Loucy (cell line): ENCODE data around the gene CRYBG2.
A peak's percentile ranks its signal among the peaks of the same experiment; 100 is the strongest.

ENCODE experiments used
- H2AFZ ChIP-seq: fragments of 200-600 bp; sonication (generic); 2 replicates; pipeline ENCODE4 v1.6.0; 2016; ENCODE audit warnings: antibody characterized with exemption, mild to moderate bottlenecking, low read length, moderate library complexity
- H3F3A ChIP-seq: fragments of 200-600 bp; 2 replicates; pipeline ENCODE4 v1.6.0; 2016; ENCODE audit warnings: antibody characterized with exemption, low read depth, mild to moderate bottlenecking
- H3K27me3 ChIP-seq: fragments of 200-600 bp; sonication (generic); 2 replicates; pipeline ENCODE4 v1.6.1; 2014; ENCODE audit warnings: low read length, mild to moderate bottlenecking; ENCODE audit not compliant: insufficient read depth, poor library complexity, severe bottlenecking
- H3K36me3 ChIP-seq: fragments of 200-600 bp; sonication (generic); 2 replicates; pipeline ENCODE4 v1.6.1; 2016; ENCODE audit warnings: low read length; ENCODE audit not compliant: insufficient read depth
- H3K4me1 ChIP-seq: fragments of 200-600 bp; sonication (generic); 2 replicates; pipeline ENCODE4 v1.5.1; 2014; ENCODE audit warnings: low read length, mild to moderate bottlenecking; ENCODE audit not compliant: insufficient read depth, poor library complexity, severe bottlenecking
- H3K4me2 ChIP-seq: fragments of 200-600 bp; sonication (generic); 2 replicates; pipeline ENCODE4 v1.6.0; 2014; ENCODE audit warnings: antibody characterized with exemption, low read length, low read depth, mild to moderate bottlenecking; ENCODE audit not compliant: poor library complexity, severe bottlenecking
- H3K4me3 ChIP-seq: fragments of 200-600 bp; sonication (generic); 2 replicates; pipeline ENCODE4 v1.5.1; 2014; ENCODE audit warnings: low read length, mild to moderate bottlenecking, mixed read lengths; ENCODE audit not compliant: poor library complexity, severe bottlenecking
- H3K79me2 ChIP-seq: fragments of 200-600 bp; sonication (generic); 2 replicates; pipeline ENCODE4 v1.6.1; 2014; ENCODE audit warnings: low read length; ENCODE audit not compliant: insufficient read depth
- H3K9ac ChIP-seq: fragments of 200-600 bp; sonication (generic); 2 replicates; pipeline ENCODE4 v1.6.0; 2014; ENCODE audit warnings: mild to moderate bottlenecking, low read depth, low read length, moderate library complexity; ENCODE audit not compliant: poor library complexity, severe bottlenecking
- H3K9me2 ChIP-seq: fragments of 200-600 bp; sonication (generic); replicated peaks from 2 replicates; pipeline ENCODE4 v1.6.1; 2016; ENCODE audit warnings: low read depth, low read length, mixed read lengths
- H3K9me3 ChIP-seq: fragments of 200-600 bp; sonication (generic); 2 replicates; pipeline ENCODE4 v1.6.1; 2014; ENCODE audit warnings: mild to moderate bottlenecking, antibody characterized with exemption, low read length, low read depth; ENCODE audit not compliant: insufficient read depth
- H4K20me1 ChIP-seq: fragments of 200-600 bp; sonication (generic); 2 replicates; pipeline ENCODE4 v1.6.0; 2014; ENCODE audit warnings: antibody characterized with exemption, low read length, mild to moderate bottlenecking; ENCODE audit not compliant: insufficient read depth, poor library complexity, severe bottlenecking
- CTCF ChIP-seq: fragments of 200-600 bp; sonication (generic); conservative IDR thresholded peaks from 2 replicates; pipeline ENCODE4 v1.5.1; 2014; ENCODE audit warnings: mild to moderate bottlenecking, antibody characterized with exemption, low read length
- EZH2phosphoT487 ChIP-seq: fragments of 200-600 bp; IDR thresholded peaks from 2 replicates; pipeline ENCODE4 v1.6.1; 2018; ENCODE audit warnings: antibody characterized with exemption, mild to moderate bottlenecking, moderate library complexity, borderline replicate concordance

CRYBG2 gene

DNA sequence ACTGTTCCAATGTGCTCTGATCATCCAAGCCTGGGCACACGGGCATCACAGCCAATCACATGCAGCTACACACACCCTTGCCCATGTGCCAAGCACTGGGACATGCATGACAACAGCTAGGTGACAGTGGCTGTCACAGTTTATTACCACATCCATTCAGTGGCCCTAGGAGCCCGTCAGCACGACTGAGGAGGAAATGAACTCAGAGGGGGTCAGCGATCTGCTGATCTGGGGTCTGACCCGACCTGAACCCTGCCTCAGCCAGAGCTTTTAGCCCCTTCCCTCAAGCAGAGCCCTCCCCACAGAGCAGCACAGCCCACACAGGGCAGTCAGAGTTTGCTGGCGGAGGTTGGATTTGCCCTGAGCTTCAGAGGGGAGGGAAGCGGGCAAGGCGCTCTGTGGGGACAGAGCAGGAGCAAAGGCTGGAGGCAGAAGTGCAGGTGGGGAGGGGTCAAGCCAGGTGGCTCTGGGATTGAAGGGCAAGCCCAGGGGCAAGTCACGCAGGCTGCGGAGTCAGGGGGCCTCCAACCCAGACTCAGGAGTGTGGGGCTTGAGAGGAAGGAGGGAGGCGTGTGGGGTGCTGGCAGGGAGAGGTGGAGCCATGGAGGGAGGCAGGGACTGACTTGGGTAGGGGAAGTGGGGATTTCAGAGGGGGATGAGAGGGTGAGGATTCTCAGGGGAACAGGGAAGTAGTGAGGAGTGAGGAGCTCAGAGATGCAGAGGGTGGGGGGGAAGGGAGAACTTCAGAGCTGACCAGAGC, 63.6 kb downstream of the CRYBG2 start:
- no peaks in the 10 kb centered on the region for H3K9me2 ChIP-seq
- H3K4me2 ChIP-seq = peak overlapping the region; percentile 98
- H3K4me3 ChIP-seq = peak overlapping the region; percentile 69
- no peaks in the 10 kb centered on the region for H3K9me3 ChIP-seq
- H3K36me3 ChIP-seq = no peaks in the 10 kb centered on the region
- H3K4me1 ChIP-seq = peaks cover 69% of the 10 kb centered on the region
- H3K27me3 ChIP-seq = no peaks in the 10 kb centered on the region
- peaks cover 31% of the 10 kb centered on the region for H3F3A ChIP-seq
- H3K9ac ChIP-seq = peak overlapping the region; percentile 88
- no peaks in the 10 kb centered on the region for H4K20me1 ChIP-seq
- no peaks in the 10 kb centered on the region for H3K79me2 ChIP-seq
- TF ChIP-seq CTCF (no peak), EZH2phosphoT487 (no peak)
- no peak overlapping the region for H2AFZ ChIP-seq

- Histone ChIP-seq H3K9me2 (no peaks in the 10 kb centered on the region), H3K9ac (peak overlapping the region; percentile 88), H3K4me2 (peak overlapping the region; percentile 98), H3K36me3 (no peaks in the 10 kb centered on the region), H3F3A (peaks cover 31% of the 10 kb centered on the region), H3K27me3 (no peaks in the 10 kb centered on the region), H2AFZ (no peak overlapping the region), H3K4me1 (peaks cover 74% of the 10 kb centered on the region), H3K9me3 (no peaks in the 10 kb centered on the region), H3K79me2 (no peaks in the 10 kb centered on the region), H3K4me3 (peak overlapping the region; percentile 69), H4K20me1 (no peaks in the 10 kb centered on the region)
- TF ChIP-seq CTCF = no peak; the same call in 1 of the 2 replicates
- TF ChIP-seq EZH2phosphoT487 = no peak
Measured at GRCh38 chr1:26289158-26290059, 64.5 kb downstream of the CRYBG2 start.

GRCh38 chr1:26288311-26288941, 65.5 kb downstream of the CRYBG2 start:
- H4K20me1 ChIP-seq = no peaks in the 10 kb centered on the region
- H3K9me2 ChIP-seq = no peaks in the 10 kb centered on the region
- H3K9ac ChIP-seq = peak overlapping the region; percentile 88
- H3F3A ChIP-seq = peaks cover 31% of the 10 kb centered on the region
- no peaks in the 10 kb centered on the region for H3K9me3 ChIP-seq
- H3K4me3 ChIP-seq = peak overlapping the region; percentile 69
- H3K4me2 ChIP-seq = peak overlapping the region; percentile 98
- no peaks in the 10 kb centered on the region for H3K36me3 ChIP-seq
- no peak overlapping the region for H2AFZ ChIP-seq
- H3K27me3 ChIP-seq = no peaks in the 10 kb centered on the region
- no peak for TF ChIP-seq CTCF
- TF ChIP-seq EZH2phosphoT487 = no peak
- H3K79me2 ChIP-seq = peaks cover 2% of the 10 kb centered on the region; the same call in 1 of the 2 replicates
- H3K4me1 ChIP-seq = peaks cover 83% of the 10 kb centered on the region
